IPS-18c (cell line): Measurements from ENCODE around the gene ANKRD36B.
"Not testable (repeated sequence)": the region's sequence is repeated elsewhere in the genome, so short reads cannot be mapped to it uniquely, and the experiment has no call there.

Experiments
- H3K4me3 ChIP-seq: 2 replicates; pipeline ENCODE4 v1.7.0; 2013; ENCODE audit warnings: low read depth, mild to moderate bottlenecking, low read length, moderate library complexity; ENCODE audit not compliant: insufficient read depth
- H3K9me3 ChIP-seq: one replicate; pipeline ENCODE4 v1.6.1; 2013; ENCODE audit warnings: mild to moderate bottlenecking, low read length, moderate library complexity; ENCODE audit not compliant: control insufficient read depth, insufficient read depth

Gene ANKRD36B

GRCh38 chr2:97589257-97589597, 450 bp downstream of the ANKRD36B start:
- H3K4me3 ChIP-seq: peak overlapping the region; percentile 49

GRCh38 chr2:97565674-97566073, 24.0 kb downstream of the ANKRD36B start:
- H3K4me3 ChIP-seq, H3K9me3 ChIP-seq: not testable (repeated sequence)

More at GRCh38 chr2:97589257-97589597, 450 bp downstream of the ANKRD36B start:
- not testable (repeated sequence) for H3K9me3 ChIP-seq

- H3K4me3 ChIP-seq, H3K9me3 ChIP-seq: not testable (repeated sequence)
These were observed 37.3 kb downstream of the ANKRD36B start for GRCh38 chr2:97552406-97552805.

- not testable (repeated sequence) for H3K9me3 ChIP-seq, H3K4me3 ChIP-seq
These were observed 39.2 kb downstream of the ANKRD36B start for GRCh38 chr2:97550498-97550897.

GRCh38 chr2:97549058-97549457, 40.6 kb downstream of the ANKRD36B start:
- not testable (repeated sequence) for H3K4me3 ChIP-seq, H3K9me3 ChIP-seq

- not testable (repeated sequence) for H3K4me3 ChIP-seq, H3K9me3 ChIP-seq
These were observed 41.1 kb downstream of the ANKRD36B start for GRCh38 chr2:97548536-97548935.

- Histone ChIP-seq H3K4me3 (no peak overlapping the region), H3K9me3 (no peaks in the 10 kb centered on the region)
These were observed 43.0 kb downstream of the ANKRD36B start for GRCh38 chr2:97546711-97547110.

GRCh38 chr2:97544911-97545310, 44.8 kb downstream of the ANKRD36B start:
- H3K4me3 ChIP-seq, H3K9me3 ChIP-seq: not testable (repeated sequence)

- H3K9me3 ChIP-seq, H3K4me3 ChIP-seq: not testable (repeated sequence)
These were observed 63.8 kb downstream of the ANKRD36B start for GRCh38 chr2:97525904-97526303.

- not testable (repeated sequence) for H3K9me3 ChIP-seq, H3K4me3 ChIP-seq
These were observed 65.9 kb downstream of the ANKRD36B start for GRCh38 chr2:97523816-97524215.

GRCh38 chr2:97522916-97523555, 66.6 kb downstream of the ANKRD36B start:
- not testable (repeated sequence) for H3K4me3 ChIP-seq, H3K9me3 ChIP-seq

GRCh38 chr2:97495651-97496050, 94.0 kb downstream of the ANKRD36B start:
- H3K9me3 ChIP-seq, H3K4me3 ChIP-seq: not testable (repeated sequence)

- not testable (repeated sequence) for H3K9me3 ChIP-seq, H3K4me3 ChIP-seq
These were observed 99.5 kb downstream of the ANKRD36B start for GRCh38 chr2:97490141-97490540.
